CD4-positive, alpha-beta T cell treated with Interferon gamma for 1 hour (primary cell): ENCODE measurements around the gene SCAF1.

Experiments used
- DNase-seq: peaks from one replicate; pipeline ENCODE4 v3.0.0-alpha.2; 2020

SCAF1 gene

DNA sequence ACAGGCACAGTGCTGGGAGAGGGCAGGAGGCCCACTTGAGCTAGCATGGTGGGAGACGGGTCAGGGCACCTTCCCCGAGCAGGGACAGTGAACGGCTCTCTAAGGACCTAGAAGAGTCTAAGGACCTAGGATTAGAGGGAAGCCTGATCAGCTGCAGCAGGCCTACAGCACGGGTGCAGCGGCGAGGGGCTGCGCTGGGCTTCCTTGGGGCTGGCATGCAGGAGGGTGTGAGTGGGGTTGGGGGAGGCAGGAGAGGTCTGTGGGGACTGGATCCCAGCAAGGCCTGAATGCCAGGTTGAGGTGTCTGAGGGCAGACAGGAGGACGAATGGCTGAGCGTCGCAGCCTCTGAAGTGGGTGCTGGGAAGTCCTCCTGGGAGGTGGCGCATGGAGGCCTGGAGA lies 3.6 kb downstream of the SCAF1 start:
- DNase-seq, result no peak

DNA sequence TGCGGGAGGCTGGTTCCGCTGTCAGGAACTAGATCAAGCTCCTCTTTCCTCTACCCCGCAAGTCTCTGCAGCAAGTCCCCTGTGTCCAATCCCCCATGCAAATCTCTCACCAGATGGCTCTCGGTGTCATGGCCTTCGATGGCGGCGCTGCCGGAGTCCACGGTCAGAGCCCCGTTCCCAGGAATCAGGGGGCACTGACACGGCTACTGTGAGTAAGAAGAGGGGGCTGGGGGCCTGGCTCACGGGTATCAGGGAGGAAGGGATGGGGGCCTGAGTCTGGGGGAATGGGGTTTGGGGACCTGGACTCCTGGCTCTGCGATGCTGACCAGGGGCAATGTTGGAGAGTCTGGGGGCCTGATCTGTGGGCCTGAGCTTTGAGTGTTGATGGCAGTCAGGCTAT lies 4.0 kb downstream of the SCAF1 start:
- no peak for DNase-seq

DNA sequence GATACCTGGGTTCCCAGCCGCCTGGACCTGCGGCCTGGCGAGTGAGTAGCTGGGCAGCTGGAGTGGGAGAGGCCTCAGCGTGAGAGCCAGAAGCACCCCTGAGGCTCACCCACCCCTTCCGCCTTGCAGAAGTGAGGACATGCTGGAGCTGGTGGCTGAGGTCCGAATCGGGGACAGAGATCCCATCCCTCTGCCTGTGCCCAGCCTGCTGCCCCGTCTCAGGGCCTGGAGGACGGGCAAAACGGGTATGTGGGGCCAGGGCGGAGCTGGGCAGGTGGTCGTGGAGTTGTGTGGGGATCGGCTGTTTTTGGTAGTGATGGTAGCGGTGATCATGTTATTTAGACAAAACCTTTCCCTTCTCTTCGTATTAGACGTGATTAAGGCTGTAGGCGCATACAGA lies 4.6 kb downstream of the SCAF1 start:
- DNase-seq, result no peak

DNA sequence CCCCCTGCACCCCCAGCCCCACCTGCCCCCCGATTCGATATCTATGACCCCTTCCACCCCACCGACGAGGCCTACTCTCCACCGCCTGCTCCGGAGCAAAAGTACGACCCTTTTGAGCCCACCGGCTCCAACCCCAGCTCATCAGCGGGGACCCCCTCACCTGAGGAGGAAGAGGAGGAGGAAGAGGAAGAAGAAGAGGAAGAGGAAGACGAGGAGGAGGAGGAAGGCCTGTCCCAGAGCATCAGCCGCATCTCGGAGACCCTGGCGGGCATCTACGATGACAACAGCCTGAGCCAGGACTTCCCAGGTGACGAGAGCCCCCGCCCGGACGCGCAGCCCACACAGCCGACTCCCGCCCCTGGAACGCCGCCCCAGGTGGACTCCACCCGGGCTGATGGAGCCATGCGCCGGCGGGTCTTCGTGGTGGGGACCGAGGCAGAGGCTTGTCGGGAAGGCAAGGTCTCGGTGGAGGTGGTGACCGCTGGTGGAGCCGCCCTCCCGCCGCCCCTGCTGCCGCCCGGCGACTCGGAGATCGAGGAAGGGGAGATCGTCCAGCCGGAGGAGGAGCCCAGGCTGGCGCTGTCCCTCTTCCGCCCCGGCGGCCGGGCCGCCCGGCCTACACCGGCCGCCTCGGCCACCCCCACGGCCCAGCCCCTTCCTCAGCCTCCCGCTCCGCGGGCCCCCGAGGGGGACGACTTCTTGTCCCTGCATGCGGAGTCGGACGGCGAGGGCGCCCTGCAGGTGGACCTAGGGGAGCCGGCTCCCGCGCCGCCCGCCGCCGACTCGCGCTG lies 9.2 kb downstream of the SCAF1 start:
- DNase-seq, result no peak

DNA sequence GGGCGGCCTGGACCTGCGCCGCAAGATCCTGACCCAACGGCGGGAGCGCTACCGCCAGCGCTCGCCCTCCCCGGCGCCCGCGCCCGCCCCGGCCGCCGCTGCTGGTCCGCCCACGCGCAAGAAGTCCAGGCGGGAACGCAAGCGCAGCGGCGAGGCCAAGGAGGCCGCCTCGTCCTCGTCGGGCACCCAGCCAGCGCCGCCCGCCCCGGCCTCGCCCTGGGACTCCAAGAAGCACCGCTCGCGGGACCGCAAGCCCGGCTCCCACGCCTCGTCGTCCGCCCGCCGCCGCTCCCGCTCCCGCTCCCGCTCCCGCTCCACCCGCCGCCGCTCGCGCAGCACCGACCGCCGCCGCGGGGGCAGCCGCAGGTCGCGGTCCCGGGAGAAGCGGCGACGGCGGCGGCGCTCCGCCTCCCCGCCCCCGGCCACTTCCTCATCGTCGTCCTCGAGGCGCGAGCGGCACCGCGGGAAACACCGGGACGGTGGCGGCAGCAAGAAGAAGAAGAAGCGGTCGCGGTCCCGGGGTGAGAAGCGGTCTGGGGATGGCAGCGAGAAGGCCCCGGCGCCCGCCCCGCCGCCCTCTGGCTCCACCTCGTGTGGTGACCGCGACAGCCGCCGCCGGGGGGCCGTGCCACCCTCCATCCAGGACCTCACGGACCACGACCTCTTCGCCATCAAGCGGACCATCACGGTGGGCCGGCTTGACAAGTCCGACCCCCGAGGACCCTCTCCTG lies 10.0 kb downstream of the SCAF1 start:
- DNase-seq, result no peak

DNA sequence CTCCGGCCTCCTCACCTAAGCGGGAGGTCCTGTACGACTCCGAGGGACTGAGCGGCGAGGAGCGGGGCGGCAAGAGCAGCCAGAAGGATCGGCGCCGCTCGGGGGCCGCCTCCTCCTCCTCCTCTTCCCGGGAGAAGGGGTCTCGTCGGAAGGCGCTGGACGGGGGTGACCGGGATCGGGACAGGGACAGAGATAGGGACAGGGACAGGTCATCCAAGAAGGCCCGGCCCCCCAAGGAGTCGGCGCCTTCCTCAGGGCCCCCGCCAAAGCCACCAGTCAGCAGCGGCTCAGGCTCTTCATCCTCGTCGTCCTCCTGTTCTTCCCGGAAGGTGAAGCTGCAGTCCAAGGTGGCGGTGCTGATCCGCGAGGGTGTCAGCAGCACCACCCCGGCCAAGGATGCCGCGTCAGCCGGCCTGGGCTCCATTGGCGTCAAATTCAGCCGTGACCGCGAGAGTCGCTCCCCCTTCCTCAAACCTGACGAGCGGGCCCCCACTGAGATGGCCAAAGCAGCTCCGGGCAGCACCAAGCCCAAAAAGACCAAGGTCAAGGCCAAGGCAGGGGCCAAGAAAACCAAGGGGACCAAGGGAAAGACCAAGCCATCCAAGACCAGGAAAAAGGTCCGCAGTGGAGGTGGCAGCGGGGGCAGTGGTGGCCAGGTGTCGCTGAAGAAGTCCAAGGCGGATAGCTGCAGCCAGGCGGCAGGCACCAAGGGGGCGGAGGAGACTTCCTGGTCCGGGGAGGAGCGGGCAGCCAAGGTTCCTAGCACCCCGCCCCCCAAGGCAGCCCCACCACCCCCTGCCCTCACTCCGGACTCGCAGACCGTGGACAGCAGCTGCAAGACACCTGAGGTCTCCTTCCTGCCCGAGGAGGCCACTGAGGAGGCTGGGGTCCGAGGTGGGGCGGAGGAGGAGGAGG lies 10.8 kb downstream of the SCAF1 start:
- no peak for DNase-seq

DNA sequence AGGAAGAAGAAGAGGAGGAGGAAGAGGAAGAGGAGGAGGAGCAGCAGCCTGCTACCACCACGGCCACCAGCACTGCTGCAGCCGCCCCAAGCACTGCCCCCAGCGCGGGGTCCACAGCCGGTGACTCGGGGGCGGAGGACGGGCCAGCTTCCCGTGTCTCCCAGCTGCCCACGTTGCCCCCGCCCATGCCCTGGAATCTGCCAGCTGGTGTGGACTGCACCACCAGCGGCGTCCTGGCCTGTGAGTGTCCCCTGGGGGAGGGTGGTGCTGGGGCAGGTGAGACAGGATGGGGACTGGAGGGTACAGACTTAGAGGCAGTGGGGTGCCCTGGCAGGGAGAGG lies 11.4 kb downstream of the SCAF1 start:
- no peak for DNase-seq

DNA sequence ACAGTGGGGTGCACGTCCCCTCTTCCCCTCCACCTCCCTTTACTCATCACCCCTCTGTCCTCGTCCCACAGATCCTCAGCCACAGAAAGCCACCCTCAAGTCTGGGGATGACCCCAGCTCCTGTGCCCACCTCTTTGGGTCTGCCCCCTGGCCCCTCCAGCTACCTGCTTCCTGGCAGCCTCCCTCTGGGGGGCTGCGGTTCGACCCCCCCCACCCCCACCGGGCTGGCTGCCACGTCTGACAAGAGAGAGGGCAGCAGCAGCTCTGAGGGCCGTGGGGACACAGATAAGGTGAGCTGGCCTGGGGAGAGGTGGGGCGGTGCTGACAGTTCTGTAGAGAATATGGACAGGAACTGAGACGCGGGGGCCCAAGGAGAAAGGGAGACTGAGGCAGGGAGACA lies 12.6 kb downstream of the SCAF1 start:
- no peak for DNase-seq

DNA sequence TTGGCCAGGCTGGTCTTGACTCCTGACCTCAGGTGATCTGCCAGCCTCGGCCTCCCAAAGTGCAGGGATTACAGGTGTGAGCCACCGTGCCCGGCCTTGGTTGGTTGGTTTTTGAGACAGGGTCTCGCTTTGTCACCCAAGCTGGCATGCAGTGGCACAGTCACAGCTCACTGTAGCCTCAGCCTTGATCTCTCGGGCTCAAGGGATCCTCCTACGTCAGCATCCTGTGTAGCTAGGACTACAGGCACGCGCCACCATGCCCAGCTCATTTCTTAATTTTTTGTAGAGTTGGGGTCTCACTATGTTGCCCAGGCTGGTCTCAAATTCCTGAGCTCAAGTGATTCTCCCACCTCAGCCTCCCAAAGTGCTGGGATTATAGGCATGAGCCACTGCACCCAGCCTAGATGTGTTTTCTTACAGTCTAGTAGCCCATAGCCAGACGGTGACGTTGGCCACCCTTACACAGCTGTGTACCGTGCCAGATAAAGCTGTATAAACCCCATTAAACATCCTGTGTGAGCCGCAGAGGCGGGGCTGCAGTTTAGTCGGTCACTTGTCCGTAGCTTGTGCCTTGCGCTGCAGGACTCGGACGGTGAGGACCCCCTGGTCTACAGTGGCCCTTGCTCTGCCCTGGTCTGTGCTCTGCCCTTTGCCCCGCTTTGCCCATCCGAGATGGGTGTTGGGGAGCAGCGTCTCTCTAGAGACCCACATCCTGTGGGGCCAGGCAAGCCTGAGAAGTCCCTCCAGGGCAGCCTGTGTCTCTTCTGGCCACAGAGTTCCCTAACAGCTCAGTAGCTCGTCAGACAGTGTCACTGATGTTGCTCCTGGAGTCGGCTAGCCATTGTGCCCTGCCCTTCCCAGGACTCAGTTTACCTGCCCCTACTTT lies 13.8 kb downstream of the SCAF1 start:
- no peak for DNase-seq

DNA sequence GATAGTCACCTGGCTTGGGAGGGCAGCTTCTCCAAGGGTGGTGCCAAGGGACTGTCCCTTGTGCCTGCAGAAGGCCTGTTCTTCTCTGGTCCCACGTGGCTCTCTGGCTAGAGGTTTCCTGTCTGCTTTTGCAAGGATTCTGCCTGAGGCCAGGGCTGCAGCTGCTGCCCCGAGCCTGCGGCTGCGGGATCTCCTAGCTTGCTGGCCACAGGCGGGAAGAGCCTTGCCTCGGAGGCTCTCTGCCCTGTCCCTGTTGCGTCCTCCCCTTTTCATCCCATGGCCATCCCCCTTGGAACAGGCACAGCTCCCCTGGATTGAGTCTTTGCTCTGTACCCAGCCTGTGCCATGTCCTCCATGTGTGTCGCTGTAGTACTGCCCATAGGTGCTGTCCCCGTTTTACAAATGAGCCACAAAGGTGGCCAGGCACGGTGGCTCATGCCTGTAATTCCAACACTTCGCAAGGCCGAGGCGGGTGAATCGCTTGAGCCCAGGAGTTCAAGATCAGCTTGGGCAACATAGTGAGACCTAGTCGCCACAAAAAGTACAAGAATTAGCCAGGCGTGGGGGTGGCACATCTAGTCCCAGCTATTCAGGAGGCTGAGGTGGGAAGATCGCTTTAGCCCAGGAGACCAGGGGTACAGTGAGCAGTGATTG lies 14.6 kb downstream of the SCAF1 start:
- no peak for DNase-seq

DNA sequence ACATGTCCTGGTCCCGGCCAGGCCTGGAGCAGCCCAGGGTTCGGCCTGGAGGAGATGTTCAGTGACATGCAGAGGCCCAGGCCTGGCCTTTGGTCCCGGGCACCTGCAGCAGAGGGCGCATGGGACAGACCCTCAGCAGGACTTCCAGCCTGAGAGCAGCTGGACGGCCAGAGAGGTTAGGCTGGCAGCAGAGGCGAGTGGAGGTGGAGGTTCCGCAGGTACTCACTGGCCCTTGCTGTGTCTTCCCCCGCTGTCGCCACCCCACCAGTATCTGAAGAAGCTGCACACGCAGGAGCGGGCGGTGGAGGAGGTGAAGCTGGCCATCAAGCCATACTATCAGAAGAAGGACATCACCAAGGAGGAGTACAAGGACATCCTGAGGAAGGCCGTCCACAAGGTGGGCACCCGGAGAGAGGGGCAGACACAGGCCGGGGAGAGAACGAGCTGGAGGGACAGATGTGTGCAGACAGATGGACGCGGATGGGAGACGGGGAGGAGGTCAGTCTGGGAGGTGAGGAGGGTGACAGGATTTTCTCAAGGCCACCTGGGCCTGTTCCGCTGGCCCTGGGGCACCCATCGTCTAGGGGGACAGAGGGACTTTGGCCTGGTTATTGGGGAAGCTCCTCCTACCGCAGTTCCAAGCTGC lies 15.6 kb downstream of the SCAF1 start:
- DNase-seq, result no peak

DNA sequence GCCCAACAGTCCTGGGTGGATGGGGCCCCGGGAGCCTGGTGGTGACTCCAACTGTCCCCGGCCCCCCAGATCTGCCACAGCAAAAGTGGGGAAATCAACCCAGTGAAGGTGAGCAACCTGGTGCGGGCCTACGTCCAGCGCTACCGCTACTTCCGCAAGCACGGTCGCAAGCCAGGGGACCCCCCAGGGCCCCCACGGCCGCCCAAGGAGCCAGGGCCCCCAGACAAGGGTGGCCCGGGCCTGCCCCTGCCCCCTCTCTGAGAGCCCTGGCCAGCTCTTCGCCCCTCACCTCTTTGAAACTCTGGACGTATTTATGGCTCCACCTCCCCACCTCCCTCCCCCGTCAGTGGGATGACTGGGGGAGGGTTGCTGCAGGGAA lies 16.1 kb downstream of the SCAF1 start:
- DNase-seq, result no peak

DNA sequence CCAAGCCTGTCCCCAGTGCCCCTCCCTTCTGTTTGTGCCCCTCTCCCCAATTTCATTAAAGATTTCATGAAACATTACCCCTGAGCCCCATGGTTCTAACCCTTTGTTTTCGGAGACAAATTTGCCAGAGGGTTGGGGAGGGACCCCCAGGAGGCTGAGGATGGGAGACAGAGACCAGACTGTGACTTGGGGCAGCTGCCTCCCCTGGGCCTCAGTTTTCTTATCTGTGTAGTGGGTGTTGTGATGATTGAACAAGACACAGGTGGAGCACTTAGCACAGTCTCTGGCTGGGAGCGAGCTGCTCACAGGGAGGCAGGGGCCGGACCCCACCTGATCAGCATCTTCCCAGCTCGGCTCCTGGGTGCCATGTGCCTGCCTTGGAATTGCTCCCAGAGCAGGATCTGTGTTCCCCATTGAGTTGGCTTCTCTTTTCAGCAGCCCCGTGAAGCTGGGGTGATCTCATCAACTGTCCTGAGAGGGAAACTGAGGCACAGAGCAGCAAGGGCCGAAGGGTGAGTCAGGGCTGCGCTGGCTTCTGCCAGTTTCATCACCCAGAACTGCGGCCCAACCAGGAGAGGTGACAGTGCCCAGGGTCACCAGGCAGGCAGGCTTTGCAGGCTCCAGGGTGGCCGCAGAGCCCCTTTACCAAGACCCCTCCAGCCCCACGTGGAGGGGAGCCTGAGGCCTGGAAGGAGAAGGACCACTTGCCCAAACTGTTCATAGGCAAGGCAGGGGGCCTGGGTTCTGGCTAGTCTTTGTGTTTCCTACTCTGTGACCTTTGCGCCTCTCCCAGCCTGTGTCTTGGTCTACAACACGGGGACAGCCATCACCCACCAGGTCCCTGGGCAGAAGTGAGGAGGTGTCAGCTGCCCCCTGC lies 16.8 kb downstream of the SCAF1 start:
- no peak for DNase-seq

DNA sequence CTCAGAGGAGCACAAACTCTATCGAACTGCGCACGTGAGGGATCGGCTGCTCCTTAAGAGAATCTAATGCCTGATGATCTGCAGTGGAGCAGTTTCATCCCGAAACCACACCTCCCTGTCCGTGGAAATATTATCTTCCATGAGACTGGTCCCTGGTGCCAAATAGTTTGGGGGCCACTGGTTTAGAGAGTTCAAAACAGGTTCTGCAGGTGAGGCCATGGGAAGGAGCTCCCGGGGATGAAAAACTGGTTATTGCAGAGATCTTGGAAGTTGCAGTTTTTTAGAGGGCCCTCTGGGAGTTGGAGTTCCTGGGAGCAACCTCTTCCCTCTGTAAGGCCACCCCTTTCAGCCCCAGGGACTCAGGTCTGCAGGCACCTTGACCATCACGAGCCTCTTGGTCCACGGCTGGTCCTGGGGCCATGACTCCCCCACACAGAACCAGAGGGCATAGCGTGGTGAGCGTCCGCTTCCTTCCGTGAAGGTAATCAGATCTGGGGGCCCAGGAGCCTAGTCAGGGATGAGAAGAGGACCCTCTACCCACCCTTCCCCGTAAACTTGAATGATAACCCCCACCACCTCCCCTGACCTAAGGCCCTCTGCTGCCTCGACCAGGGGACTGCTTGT lies 18.4 kb downstream of the SCAF1 start:
- DNase-seq, result no peak

DNA sequence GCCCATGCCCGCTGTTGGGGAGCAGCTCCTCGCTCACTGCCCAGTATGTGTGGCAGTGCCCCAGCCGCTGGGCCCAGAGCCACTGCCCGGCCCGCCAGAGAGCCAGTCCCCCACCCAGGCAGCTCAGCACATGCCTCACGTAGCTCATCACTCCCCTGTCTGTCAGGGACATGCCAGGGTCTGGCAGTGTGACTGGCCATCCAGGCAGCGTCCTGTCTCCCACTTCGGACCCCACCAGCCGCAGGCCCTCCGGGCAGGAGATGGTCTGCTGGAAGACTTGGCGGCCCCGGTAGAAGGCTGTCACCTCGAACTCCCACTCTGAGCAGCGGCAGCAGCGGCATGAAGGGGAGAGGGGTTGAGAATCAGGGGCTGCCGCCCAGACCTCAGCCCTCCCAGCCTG lies 20.0 kb downstream of the SCAF1 start:
- no peak for DNase-seq

DNA sequence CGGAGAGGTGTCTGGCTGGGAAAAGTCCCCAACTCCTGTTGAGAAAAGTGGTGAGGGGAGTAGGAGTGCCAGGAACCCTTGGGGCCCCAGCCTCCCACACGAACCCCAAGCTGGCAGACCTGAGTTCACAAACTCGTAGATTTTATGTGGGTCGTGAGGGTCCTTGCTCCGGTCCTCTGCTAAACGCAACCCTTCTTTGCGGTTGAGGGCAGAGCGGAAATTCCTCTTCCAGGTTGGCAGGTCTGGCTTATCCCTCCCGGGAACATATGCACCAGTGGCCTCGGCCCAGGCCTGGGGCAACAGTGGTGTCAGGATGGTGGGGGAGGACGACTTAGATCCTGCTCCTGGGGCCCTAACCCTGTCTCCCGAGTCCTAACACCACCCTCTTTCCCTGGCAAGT lies 21.2 kb downstream of the SCAF1 start:
- DNase-seq, result no peak

DNA sequence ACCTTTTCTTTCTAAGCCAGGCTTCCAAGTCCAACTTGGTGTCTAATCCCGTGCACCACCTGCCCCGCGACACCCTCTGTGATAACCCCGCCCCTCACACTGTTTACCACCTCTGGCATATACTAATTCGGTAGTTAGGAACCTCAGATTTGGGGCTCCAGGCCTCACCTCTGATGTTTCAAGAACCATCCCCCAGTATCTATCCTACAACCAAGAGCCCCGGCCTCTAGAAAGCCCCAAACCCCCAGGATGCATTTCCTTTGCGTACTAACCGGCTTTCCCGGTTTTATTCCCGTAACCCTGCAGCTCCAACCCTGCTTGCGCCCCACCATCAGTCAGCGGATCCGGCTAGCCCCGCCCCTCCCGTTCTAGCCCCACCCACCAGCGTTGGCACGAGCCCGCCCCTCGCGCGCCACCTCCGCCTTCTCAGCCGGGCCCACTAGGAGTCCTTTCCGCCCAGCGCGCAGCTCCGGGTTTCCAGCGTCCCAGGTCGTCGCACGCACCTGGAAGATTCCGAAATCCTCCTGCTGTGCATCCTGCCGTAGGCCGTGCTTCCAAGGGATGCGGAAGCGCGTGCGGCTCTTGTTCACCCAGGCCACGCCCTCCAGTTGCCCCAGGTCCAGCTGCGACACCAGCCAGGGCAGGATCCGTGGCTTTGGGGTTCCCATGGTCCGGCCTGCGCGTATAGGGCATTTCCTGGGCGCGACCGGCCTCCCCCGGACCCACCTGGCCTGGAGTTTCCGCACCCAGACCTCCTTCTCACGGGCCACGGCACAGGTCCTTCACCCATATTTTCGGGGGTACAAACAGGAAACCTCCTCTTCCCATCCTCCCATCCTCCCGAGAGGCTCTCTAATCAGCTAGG lies 22.4 kb downstream of the SCAF1 start:
- peak; percentile 79 for DNase-seq

DNA sequence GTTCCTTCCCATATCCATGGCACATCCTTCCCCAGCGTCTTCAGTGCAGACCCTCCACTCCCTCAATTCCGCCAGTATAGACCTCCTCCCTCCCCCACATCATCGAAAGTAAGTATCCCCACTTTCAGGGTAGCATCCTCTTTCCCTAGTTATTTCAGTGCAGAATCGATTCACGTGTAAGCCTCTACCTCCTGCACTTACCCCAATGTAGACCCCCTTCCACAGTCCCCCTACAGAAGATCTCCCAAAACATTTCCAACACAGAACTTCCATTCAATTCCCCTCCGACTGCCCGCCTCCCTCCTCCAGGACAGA lies 23.0 kb downstream of the SCAF1 start:
- DNase-seq, result no peak
